HL-60/S4 treated with retinoic acid at 250 ng/mL for 4 days and 3 days (cell line): Measurements from ENCODE around the gene ARHGAP21.

Source experiments
- in situ Hi-C: fragments of 300-500 bp; cut with MboI; formaldehyde crosslinking; loops from 2 replicates; pipeline ENCODE4 v1.7.0; 2022; ENCODE audit warnings: low sequenced_read_pairs

The ARHGAP21 gene

GRCh38 chr10:24542314-24543270 is 181.1 kb downstream of the ARHGAP21 start:
- in situ Hi-C loops: no loop called here

GRCh38 chr10:24541239-24541753 is 182.4 kb downstream of the ARHGAP21 start:
- in situ Hi-C loops: no loop called here

DNA sequence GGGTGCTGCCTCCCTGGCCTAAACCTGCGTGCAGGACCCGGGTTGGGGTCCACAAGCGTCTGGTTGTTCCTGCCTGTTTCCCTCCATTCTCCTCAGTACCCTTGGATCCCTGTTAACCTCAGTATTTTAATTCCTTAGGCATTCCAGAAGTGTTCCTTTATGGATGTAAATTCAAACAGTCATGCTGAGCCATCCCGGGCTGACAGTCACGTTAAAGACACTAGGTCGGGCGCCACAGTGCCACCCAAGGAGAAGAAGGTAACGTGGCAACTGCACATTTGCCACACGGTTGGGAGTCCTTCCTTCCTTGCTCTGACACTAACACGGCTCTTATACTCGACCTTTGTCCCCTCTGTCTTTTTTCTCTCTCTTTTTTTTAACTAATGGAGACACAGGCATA is 187.1 kb downstream of the ARHGAP21 start:
- in situ Hi-C loops: no loop called here

- in situ Hi-C loops: no loop called here
Measured at GRCh38 chr10:24533981-24534380, 189.7 kb downstream of the ARHGAP21 start.
